HG02938 (cell line): ENCODE measurements around the gene NT5C1B.
"Not testable (repeated sequence)": the region's sequence is repeated elsewhere in the genome, so short reads cannot be mapped to it uniquely, and the experiment has no call there.

Experiments
- ATAC-seq: cut with Tn5 transposase; IDR thresholded peaks from one replicate; pipeline ENCODE4 v1.9.1; 2021; ENCODE audit warnings: mild to moderate bottlenecking, moderate library complexity; ENCODE audit not compliant: unreplicated experiment

Gene NT5C1B

GRCh38 chr2:18589354-18589753, at the start of gene NT5C1B:
Gene NT5C1B (minus strand): TSS chr2:18589569. CDS start chr2:18589468, 101 bp downstream.
- ATAC-seq, result no peak

- no peak for ATAC-seq
Observed at GRCh38 chr2:18637196-18637595, 47.8 kb upstream of the NT5C1B start.

- not testable (repeated sequence) for ATAC-seq
Observed at GRCh38 chr2:18632699-18633098, 43.3 kb upstream of the NT5C1B start.

- no peak for ATAC-seq
Observed at GRCh38 chr2:18630941-18631340, 41.6 kb upstream of the NT5C1B start.

DNA sequence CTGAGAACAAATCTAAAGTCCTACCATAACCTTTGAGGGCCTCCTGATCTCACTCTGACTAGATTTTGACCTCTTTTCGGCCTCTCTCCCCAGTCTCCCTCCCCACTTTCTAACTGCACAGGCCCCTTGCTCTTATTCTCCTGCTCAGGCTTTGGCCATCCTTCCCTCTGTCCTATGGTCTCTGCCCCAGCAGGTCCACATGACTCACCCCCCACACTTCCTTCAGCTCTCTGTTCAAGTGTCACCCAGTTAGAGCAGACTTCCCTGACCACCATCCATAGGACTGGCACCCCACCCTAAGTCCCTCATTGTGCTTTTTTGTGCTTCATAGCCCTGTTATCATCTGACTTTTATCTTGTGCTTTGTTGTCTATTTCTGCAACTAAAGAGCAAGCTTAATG, 41.2 kb upstream of the NT5C1B start:
- no peak for ATAC-seq

GRCh38 chr2:18630101-18630500, 40.7 kb upstream of the NT5C1B start:
- ATAC-seq, result no peak

DNA sequence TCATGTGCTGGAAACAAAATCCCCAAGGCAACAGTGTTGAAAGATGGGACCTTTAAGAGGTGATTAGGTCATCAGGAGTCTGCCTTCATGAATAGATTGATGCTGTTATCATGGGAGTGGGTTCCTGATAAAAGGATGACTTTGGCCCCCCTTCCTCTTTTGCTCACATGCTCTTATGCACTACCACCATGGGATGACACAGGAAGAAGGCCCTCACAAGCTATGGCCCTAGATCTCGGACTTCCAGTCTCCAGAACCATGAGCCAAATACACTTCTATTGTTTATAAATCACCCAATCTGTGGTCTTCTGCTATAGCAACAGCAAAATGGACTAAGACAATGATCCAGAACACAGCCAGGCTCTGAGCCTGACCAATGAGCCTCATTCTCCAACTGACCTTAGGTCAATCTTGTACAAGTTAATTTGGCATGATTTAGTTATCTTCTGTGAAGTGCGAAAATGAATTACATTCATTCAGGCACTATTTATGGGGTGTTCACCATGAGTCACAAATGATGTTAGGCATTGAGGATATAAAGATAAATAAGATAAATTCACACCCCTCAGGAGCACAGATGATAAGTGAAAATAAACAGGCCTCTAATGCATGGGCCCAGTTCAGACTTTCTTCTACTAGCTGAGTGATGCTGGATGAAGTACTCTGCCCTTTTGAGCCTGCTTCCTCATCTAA, 37.7 kb upstream of the NT5C1B start:
- ATAC-seq, result no peak

- no peak for ATAC-seq
Observed at GRCh38 chr2:18626256-18626668, 36.9 kb upstream of the NT5C1B start.

GRCh38 chr2:18625563-18625962, 36.2 kb upstream of the NT5C1B start:
- ATAC-seq, result no peak

- ATAC-seq, result no peak
Observed at GRCh38 chr2:18623782-18624181, 34.4 kb upstream of the NT5C1B start.

GRCh38 chr2:18620867-18621632, 31.7 kb upstream of the NT5C1B start:
- no peak for ATAC-seq

DNA sequence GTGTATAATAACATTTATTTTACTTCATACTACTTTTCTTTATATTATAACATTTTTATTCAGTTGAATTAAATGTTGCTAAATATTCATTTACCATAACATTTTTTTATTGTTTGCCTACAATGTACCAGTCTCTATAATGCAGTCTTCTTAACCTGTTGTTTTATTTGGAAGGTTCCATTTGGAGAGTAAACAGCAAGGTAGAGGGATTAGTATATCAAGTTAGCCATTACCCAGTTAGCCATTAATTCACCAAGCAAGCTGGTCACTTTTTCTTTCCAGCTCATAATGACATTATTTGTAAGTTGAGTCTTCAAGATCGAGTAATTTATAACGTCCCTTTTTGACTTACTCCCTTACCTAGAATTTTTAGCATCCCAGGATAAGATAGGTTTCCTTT, 29.7 kb upstream of the NT5C1B start:
- no peak for ATAC-seq

- ATAC-seq, result no peak
Observed at GRCh38 chr2:18614041-18614440, 24.7 kb upstream of the NT5C1B start.

DNA sequence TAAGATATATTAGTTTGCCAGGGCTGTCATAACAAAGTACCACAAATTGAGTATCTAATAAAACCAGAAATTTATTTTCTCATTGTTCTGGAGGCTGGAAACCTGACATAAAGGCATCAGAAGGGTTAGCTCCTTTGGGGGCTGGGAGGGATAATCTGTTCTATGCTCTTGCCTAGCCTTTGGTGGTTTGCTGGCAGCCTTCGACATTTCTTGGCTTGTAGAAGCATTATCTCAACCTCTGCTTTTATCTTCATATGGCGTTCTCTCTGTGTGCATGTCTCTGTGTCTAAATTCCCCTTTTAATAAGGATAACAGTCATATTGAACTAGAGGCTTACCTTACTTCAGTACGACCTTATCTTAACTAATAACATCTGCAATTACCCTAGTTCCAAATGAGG, 22.8 kb upstream of the NT5C1B start:
- ATAC-seq, result no peak

GRCh38 chr2:18611604-18612003, 22.2 kb upstream of the NT5C1B start:
- ATAC-seq, result no peak

GRCh38 chr2:18611184-18611583, 21.8 kb upstream of the NT5C1B start:
- no peak for ATAC-seq

GRCh38 chr2:18610651-18611050, 21.3 kb upstream of the NT5C1B start:
- ATAC-seq, result no peak

DNA sequence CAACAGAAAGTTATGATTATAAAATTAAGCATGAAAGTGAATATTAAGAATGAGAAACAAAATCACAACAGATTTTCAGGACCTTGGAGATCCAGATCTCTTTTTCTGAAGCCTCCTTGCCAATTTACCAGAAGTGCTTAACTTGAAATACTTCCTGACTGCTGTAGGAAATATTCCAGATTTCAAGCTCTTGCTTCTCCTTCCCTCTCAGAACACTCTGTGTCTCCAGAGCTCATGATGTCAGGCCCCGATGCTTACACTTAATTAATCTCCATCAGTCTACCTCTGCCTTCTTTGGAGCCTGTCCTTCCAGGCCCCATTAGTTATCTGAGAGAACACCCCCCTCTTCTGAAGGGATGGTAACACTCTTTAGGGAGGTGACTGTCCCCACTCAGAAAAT, 20.7 kb upstream of the NT5C1B start:
- ATAC-seq, result no peak

- peak; percentile 75 for ATAC-seq
Observed at GRCh38 chr2:18605115-18605514, 15.7 kb upstream of the NT5C1B start.

GRCh38 chr2:18604531-18604885, 15.1 kb upstream of the NT5C1B start:
- ATAC-seq, result no peak

- no peak for ATAC-seq
Observed at GRCh38 chr2:18603854-18604530, 14.6 kb upstream of the NT5C1B start.

DNA sequence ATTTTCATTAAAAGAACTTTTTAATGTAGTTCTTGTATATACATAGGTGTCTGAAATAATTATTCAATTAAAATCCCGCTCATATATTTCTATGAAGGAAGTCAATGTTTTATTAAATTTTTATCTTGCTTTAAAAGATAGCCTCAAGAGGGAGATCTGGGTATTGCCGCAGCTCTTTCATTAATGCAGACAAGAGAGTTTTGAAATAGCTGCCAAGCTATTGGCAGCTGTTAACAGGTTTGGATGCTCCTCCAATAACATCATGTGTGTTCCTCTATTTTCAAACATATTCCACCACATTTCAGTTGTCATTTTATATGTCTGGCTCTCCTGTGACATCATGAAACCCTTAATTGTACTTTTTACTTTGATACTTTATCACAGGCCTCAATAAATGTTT, 12.9 kb upstream of the NT5C1B start:
- no peak for ATAC-seq
